Midbrain (tissue), 1 donor: ENCODE measurements around the gene CACNA1I.

Experiments used
- DNase-seq: peaks from one replicate; lab custom pipeline; 2025; lab: John Stamatoyannopoulos, UW

Gene CACNA1I

GRCh38 chr22:39535831-39536449, 34.6 kb upstream of the CACNA1I start:
- no peak for DNase-seq

GRCh38 chr22:39536711-39537110, 33.8 kb upstream of the CACNA1I start:
- DNase-seq, result no peak

GRCh38 chr22:39537975-39538374, 32.6 kb upstream of the CACNA1I start:
- DNase-seq, result no peak

- no peak for DNase-seq
These were observed 27.5 kb upstream of the CACNA1I start for GRCh38 chr22:39543095-39543494.

GRCh38 chr22:39545386-39546365, 24.9 kb upstream of the CACNA1I start:
- no peak for DNase-seq

GRCh38 chr22:39546889-39547586, 23.5 kb upstream of the CACNA1I start:
- no peak for DNase-seq

GRCh38 chr22:39547587-39547947, 23.0 kb upstream of the CACNA1I start:
- no peak for DNase-seq

- DNase-seq, result no peak
These were observed 17.1 kb upstream of the CACNA1I start for GRCh38 chr22:39553429-39553828.

- DNase-seq, result no peak
These were observed 16.4 kb upstream of the CACNA1I start for GRCh38 chr22:39554151-39554550.

- DNase-seq, result peak; percentile 41
These were observed 13.3 kb upstream of the CACNA1I start for GRCh38 chr22:39556970-39557841.

GRCh38 chr22:39558254-39558727, 12.3 kb upstream of the CACNA1I start:
- DNase-seq, result no peak

- DNase-seq, result no peak
These were observed 11.6 kb upstream of the CACNA1I start for GRCh38 chr22:39558950-39559349.

- DNase-seq, result no peak
These were observed 11.0 kb upstream of the CACNA1I start for GRCh38 chr22:39559456-39560105.

- DNase-seq, result no peak
These were observed 10.4 kb upstream of the CACNA1I start for GRCh38 chr22:39560127-39560526.

GRCh38 chr22:39562839-39563489, 7.6 kb upstream of the CACNA1I start:
- no peak for DNase-seq

GRCh38 chr22:39563571-39564428, 6.8 kb upstream of the CACNA1I start:
- no peak for DNase-seq

GRCh38 chr22:39565414-39565944, 5.1 kb upstream of the CACNA1I start:
- no peak for DNase-seq

- DNase-seq, result no peak
These were observed 3.2 kb upstream of the CACNA1I start for GRCh38 chr22:39567135-39567946.
